NCI-H1694 (cell line): ENCODE data around the gene CAPN5.

ENCODE experiments used
- DNase-seq: peaks from one replicate; lab custom pipeline; 2025; lab: John Stamatoyannopoulos, UW

CAPN5 gene

GRCh38 chr11:77064648-77065217 is 2.0 kb upstream of the CAPN5 start:
- no peak for DNase-seq

- DNase-seq: no peak
Observed at GRCh38 chr11:77065878-77066228, 918 bp upstream of the CAPN5 start.

- DNase-seq: no peak
Observed at GRCh38 chr11:77067861-77068443, 1.2 kb downstream of the CAPN5 start.

GRCh38 chr11:77068457-77069335 is 1.9 kb downstream of the CAPN5 start:
- no peak for DNase-seq

- no peak for DNase-seq
Observed at GRCh38 chr11:77069336-77069968, 2.7 kb downstream of the CAPN5 start.

- DNase-seq: no peak
Observed at GRCh38 chr11:77069969-77070582, 3.3 kb downstream of the CAPN5 start.

- DNase-seq: no peak
Observed at GRCh38 chr11:77071077-77071476, 4.3 kb downstream of the CAPN5 start.

- DNase-seq: no peak
Observed at GRCh38 chr11:77071671-77072605, 5.2 kb downstream of the CAPN5 start.

GRCh38 chr11:77072851-77073327 is 6.1 kb downstream of the CAPN5 start:
- DNase-seq: no peak

- peak; percentile 33 for DNase-seq
Observed at GRCh38 chr11:77073328-77074001, 6.7 kb downstream of the CAPN5 start.

GRCh38 chr11:77074205-77074604 is 7.4 kb downstream of the CAPN5 start:
- no peak for DNase-seq

GRCh38 chr11:77074626-77075221 is 8.0 kb downstream of the CAPN5 start:
- DNase-seq: no peak

- no peak for DNase-seq
Observed at GRCh38 chr11:77075425-77075905, 8.7 kb downstream of the CAPN5 start.

GRCh38 chr11:77079666-77080065 is 12.9 kb downstream of the CAPN5 start:
- no peak for DNase-seq

GRCh38 chr11:77080643-77081210 is 14.0 kb downstream of the CAPN5 start:
- no peak for DNase-seq

GRCh38 chr11:77081381-77081851 is 14.6 kb downstream of the CAPN5 start:
- DNase-seq: no peak

- DNase-seq: no peak
Observed at GRCh38 chr11:77081976-77082836, 15.4 kb downstream of the CAPN5 start.

GRCh38 chr11:77082838-77083565 is 16.2 kb downstream of the CAPN5 start:
- DNase-seq: no peak
